Tibial nerve (tissue), 4 donors: Measurements from ENCODE around the gene LSM10.

Experiments
- CTCF ChIP-seq, 5 experiments: fragments of 200-600 bp in 3 of 5; fragments of 450-650 bp in 2 of 5; sonication (generic) in 3 of 5; IDR thresholded peaks; one replicate each; pipeline ENCODE4 v1.5.1; 2016 to 2019; ENCODE audit warnings: antibody characterized with exemption in 5 of 5, mild to moderate bottlenecking in 3 of 5, moderate library complexity in 2 of 5
- EP300 ChIP-seq, 2 donors: sonication (generic); formaldehyde crosslinking; IDR thresholded peaks; one replicate each; pipeline ENCODE4 v1.6.1; 2017; ENCODE audit warnings: antibody characterized with exemption in 2 of 2, mild to moderate bottlenecking in 1 of 2

DNA sequence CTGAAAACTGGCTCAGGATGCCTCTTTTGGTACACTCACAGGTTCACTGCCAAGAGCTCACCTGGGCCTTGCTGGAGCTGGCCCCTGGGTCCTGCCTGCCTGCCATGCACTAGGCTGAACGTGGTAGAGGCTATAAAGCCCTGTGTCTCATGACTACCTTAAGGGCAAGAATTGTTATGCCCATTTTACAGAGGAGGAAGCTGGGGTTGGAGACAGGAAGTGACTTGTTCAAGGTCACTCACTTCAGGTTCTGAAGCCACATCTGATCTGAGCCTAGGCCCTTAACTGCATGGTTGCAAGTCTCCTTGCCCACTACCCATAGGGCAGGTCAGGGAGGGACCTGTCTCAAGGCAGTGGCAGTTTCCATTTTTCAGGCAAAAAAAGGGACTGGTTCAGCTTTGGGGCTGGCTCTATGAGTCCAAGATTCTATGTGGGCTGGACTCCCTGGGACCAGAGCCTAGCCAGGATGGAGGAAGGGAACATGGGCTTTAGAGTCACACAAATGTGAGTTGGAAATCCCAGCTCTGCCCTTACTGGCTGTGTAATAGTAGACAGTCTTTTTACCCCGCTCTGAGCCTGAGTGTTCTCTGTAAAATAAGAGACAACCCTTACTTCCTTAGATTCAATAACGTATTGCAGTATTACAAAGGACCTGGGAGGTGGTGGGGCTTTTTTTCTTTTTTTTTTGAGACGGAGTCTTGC, 19.8 kb downstream of the LSM10 start:
- TF ChIP-seq EP300 (IDR thresholded peaks at IDR 0.05) (no peak), CTCF (IDR thresholded peaks at IDR 0.05) (no peak)
